Nephron (organoid): ENCODE results near the gene MORC3.
A peak's percentile ranks its signal among the peaks of the same experiment; 100 is the strongest.
"Not testable (repeated sequence)": the region's sequence is repeated elsewhere in the genome, so short reads cannot be mapped to it uniquely, and the experiment has no call there.

ENCODE experiments used
- H3K27ac Mint-ChIP-seq, 3 experiments: 2 replicates each; pipeline ENCODE4 v1.8.0; 2020; ENCODE audit warnings: mixed read lengths in 3 of 3, mild to moderate bottlenecking in 2 of 3, moderate library complexity in 1 of 3
- H3K27me3 Mint-ChIP-seq: 2 replicates; pipeline ENCODE4 v1.8.0; 2021; ENCODE audit warnings: low read depth, mild to moderate bottlenecking, moderate library complexity, mixed read lengths
- H3K36me3 Mint-ChIP-seq: 2 replicates; pipeline ENCODE4 v1.8.0; 2020; ENCODE audit warnings: low read depth, mixed read lengths
- H3K4me1 Mint-ChIP-seq: 2 replicates; pipeline ENCODE4 v1.8.0; 2020; ENCODE audit warnings: mixed read lengths
- H3K4me3 Mint-ChIP-seq, 3 experiments: 2 replicates each; pipeline ENCODE4 v1.8.0; 2020; ENCODE audit warnings: mild to moderate bottlenecking in 3 of 3, mixed read lengths in 3 of 3, moderate library complexity in 2 of 3
- H3K9me3 Mint-ChIP-seq: 2 replicates; pipeline ENCODE4 v1.8.0; 2020; ENCODE audit warnings: mixed read lengths
- CTCF ChIP-seq, 3 experiments: fragments of 200-600 bp; sonication (generic); IDR thresholded peaks; one replicate each; pipeline ENCODE4 v1.5.0; 2021; ENCODE audit warnings: antibody characterized with exemption in 3 of 3; ENCODE audit not compliant: unreplicated experiment in 3 of 3

MORC3 gene

GRCh38 chr21:36316872-36317484, 3.0 kb upstream of the MORC3 start:
- TF ChIP-seq CTCF (IDR thresholded peaks at IDR 0.05; ENCODE audit: unreplicated experiment in 3 of 3) = no peak
- peaks cover 4% of the 10 kb centered on the region for H3K36me3 Mint-ChIP-seq

GRCh38 chr21:36319406-36319766, 611 bp upstream of the MORC3 start:
- peak overlapping the region; percentile 96 to 99 (median 97) for H3K27ac Mint-ChIP-seq
- not testable (repeated sequence) for H3K27me3 Mint-ChIP-seq
- peaks cover 18% of the 10 kb centered on the region for H3K36me3 Mint-ChIP-seq
- H3K4me1 Mint-ChIP-seq = peaks cover 27% of the 10 kb centered on the region
- peaks cover 12% of the 10 kb centered on the region for H3K9me3 Mint-ChIP-seq
- H3K4me3 Mint-ChIP-seq = peak overlapping the region; percentile 81 to 94 (median 94)

More at GRCh38 chr21:36316872-36317484, 3.0 kb upstream of the MORC3 start:
- Mint-ChIP-seq H3K27ac (no peak overlapping the region), H3K27me3 (no peaks in the 10 kb centered on the region), H3K4me3 (no peak overlapping the region), H3K9me3 (peaks cover 18% of the 10 kb centered on the region), H3K4me1 (peaks cover 11% of the 10 kb centered on the region)

GRCh38 chr21:36320421-36321324, 676 bp downstream of the MORC3 start:
- Mint-ChIP-seq H3K36me3 (peaks cover 27% of the 10 kb centered on the region), H3K27ac (peak overlapping the region; percentile 96 to 99 (median 97)), H3K27me3 (no peaks in the 10 kb centered on the region), H3K9me3 (peaks cover 5% of the 10 kb centered on the region), H3K4me1 (peaks cover 32% of the 10 kb centered on the region), H3K4me3 (peak overlapping the region; percentile 88 to 94 (median 91))
- no peak for TF ChIP-seq CTCF (IDR thresholded peaks at IDR 0.05; ENCODE audit: unreplicated experiment in 3 of 3)

- Mint-ChIP-seq H3K9me3 (peaks cover 5% of the 10 kb centered on the region), H3K36me3 (peaks cover 27% of the 10 kb centered on the region), H3K4me3 (peak overlapping the region; percentile 88 to 94 (median 91)), H3K27me3 (no peaks in the 10 kb centered on the region), H3K27ac (peak overlapping the region; percentile 96 to 99 (median 97)), H3K4me1 (peaks cover 32% of the 10 kb centered on the region)
- no peak for TF ChIP-seq CTCF (IDR thresholded peaks at IDR 0.05; ENCODE audit: unreplicated experiment in 3 of 3)
These were observed 1.5 kb downstream of the MORC3 start for GRCh38 chr21:36321325-36322082.

- H3K4me3 Mint-ChIP-seq = peak overlapping the region; percentile 88 to 94 (median 91)
- peaks cover 27% of the 10 kb centered on the region for H3K36me3 Mint-ChIP-seq
- H3K9me3 Mint-ChIP-seq = peaks cover 5% of the 10 kb centered on the region
- H3K4me1 Mint-ChIP-seq = peaks cover 32% of the 10 kb centered on the region
- peak overlapping the region; percentile 96 to 99 (median 97) for H3K27ac Mint-ChIP-seq
- no peaks in the 10 kb centered on the region for H3K27me3 Mint-ChIP-seq
- no peak for TF ChIP-seq CTCF (IDR thresholded peaks at IDR 0.05; ENCODE audit: unreplicated experiment in 3 of 3)
These were observed 2.1 kb downstream of the MORC3 start for GRCh38 chr21:36322083-36322424.

GRCh38 chr21:36323032-36323431, 3.0 kb downstream of the MORC3 start:
- Mint-ChIP-seq H3K4me3 (peak overlapping the region; percentile 52 to 69 (median 68)), H3K9me3 (peaks cover 2% of the 10 kb centered on the region), H3K36me3 (peaks cover 27% of the 10 kb centered on the region), H3K4me1 (peaks cover 32% of the 10 kb centered on the region), H3K27me3 (no peaks in the 10 kb centered on the region), H3K27ac (peak overlapping the region; percentile 51 to 96 (median 53))
- TF ChIP-seq CTCF (IDR thresholded peaks at IDR 0.05; ENCODE audit: unreplicated experiment in 3 of 3) = no peak
